Amniotic stem cell (primary cell): Measurements from ENCODE around the gene SERPINA4.

Source experiments
- DNase-seq: peaks from one replicate; lab custom pipeline; 2025; lab: John Stamatoyannopoulos, UW

The SERPINA4 gene, protein sequence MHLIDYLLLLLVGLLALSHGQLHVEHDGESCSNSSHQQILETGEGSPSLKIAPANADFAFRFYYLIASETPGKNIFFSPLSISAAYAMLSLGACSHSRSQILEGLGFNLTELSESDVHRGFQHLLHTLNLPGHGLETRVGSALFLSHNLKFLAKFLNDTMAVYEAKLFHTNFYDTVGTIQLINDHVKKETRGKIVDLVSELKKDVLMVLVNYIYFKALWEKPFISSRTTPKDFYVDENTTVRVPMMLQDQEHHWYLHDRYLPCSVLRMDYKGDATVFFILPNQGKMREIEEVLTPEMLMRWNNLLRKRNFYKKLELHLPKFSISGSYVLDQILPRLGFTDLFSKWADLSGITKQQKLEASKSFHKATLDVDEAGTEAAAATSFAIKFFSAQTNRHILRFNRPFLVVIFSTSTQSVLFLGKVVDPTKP

DNA sequence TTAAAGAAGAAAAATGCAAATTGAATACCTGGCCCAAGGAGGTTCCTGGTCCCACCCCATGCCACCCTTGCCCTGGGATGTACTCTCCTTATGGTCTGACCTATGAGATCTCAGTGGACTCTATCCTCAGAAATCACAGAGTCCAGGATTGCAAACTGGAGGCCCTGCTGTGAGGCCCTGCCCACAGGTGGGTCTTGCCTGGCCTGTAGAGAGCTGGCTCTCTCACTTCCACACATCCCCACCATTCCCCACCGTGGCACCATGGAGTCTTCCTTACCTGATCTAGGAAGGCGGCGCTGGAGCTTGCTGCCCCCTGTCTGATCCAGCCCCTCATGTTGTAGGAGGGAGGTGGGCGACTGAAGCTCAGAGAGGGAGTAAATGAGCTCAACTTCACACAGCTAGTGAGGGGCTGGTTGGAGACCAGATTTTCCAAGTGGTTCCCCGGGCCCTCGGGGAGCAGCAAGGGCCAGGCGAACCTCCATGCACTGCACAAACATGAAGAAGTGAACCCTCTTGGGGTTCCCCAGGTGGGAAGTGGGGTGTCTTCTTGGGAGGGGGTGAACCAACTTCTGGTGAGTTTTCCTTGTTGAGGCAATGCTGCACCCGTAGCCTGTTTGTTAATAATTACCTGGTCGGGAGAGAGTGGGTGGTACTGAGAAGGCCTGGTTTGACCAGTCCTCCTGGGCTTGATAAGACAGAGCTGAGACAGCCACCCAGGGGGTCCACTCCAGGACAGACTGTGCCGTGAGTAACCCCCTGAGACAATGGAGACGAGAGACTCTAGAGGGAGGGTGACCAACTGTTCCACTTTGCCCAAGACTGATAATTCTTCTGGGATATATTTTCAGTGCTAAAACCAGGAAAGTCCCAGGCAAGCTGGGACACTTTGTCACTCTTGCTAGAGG is at the start of gene SERPINA4:
Gene SERPINA4, plus strand, starts transcription at position 692 of the 905 bp plus-strand sequence. CDS start 2,041 bp downstream, outside the sequence.
- no peak for DNase-seq

DNA sequence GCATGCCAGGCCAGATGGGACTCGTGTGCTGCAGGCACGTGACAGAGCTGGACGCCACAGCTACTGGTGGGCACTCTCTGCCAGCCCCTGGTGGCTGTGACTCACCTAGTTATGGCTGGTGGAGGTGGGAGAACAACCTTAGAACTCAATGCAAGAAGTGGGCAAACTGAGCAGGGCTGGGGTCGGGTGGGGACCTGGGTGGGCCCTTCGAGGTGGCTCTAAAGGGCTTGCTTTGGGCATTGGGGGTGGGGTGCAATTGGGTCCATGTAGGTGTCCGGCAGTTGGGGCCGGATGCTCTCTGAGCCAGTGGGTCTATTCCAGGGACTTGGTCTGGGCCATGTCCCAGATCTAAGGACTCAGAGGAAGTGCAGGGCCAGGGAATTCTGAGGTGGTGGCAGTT is 46.9 kb upstream of the SERPINA4 start:
- DNase-seq = no peak

DNA sequence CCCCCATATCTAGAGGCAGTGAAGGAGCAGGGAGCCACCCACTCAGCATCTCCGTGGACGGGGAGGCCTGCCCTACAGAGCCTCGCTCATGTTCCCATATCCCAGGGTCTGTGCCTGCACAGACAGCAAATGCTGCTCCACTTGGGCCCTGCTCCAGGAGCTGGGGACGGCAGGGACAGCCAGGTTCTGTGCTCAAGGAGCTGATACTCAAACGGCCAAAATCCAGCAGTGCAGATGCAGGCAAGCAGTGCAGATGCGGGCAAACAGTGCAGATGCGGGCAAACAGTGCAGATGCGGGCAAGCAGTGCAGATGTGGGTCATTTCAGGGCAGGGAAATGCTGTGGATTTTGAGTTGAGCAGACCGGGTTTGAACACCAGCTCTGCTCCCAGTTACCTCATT is 45.8 kb upstream of the SERPINA4 start:
- DNase-seq = no peak

DNA sequence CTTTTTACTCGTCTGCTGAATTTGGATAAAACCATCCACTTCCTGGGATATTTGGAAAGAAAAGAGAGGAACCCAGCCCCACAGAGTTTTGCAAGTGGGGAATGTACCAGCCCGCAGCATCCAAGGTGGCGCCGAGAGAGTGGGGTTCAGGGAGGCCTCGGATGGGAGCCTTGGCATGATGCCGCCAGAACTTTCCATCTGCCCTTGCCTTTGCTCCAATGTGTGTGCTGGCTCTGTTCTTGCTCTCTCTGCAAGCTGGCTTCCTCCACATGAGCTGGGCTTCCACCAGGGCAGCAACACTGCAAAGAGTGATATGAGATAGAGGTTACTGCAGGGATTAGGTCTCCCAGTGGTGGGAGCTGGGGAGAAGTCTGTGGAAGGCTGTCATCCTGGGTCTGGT is 45.4 kb upstream of the SERPINA4 start:
- no peak for DNase-seq

DNA sequence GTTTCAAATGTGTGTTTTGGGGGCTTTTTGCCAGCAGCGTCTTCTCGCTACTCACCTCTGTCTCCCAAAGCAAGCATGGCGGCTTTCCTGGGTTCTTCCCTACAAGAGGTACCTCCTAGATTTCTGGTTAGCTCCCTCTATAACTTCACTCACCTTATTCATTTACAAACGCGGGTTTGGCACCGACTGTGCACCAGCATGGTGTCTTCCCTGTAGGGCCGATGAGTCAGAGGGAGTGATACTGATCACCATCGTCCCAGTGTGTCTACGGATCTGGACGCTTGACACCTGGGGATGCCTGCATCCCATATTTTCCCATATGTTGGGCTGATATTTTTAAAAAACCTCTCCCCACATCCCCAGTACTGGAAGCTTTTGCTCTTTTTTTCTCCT is 44.0 kb upstream of the SERPINA4 start:
- no peak for DNase-seq

DNA sequence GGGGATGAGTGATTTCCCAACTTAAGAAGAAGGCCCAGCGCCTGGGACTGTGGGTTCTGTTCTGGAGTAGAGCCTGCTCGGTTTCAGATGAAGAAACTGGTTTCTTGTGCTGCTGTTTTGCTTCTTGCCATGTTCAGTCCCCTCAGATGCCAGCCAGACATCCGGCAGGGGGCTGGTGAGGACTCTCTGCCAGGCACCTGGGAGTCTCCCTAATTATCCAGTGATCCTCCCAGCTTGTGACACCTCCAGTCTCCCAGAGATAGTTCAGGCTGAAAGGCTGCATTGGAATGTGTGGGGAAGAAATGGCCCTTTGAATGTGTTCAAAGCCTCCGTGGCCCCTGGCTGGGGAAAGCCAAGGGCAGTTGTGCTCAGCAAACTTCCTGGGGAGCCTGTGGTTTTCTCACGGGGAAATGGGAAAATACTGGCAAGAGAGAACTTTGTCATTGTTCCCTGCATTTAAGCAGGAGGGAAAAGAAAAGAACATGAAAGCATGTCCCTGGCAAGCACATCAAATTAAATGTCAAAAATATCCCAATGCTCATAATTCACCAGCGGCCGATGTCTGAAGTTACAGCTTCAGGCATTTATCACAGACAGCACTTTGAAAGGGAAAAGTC is 43.5 kb upstream of the SERPINA4 start:
- DNase-seq = no peak

DNA sequence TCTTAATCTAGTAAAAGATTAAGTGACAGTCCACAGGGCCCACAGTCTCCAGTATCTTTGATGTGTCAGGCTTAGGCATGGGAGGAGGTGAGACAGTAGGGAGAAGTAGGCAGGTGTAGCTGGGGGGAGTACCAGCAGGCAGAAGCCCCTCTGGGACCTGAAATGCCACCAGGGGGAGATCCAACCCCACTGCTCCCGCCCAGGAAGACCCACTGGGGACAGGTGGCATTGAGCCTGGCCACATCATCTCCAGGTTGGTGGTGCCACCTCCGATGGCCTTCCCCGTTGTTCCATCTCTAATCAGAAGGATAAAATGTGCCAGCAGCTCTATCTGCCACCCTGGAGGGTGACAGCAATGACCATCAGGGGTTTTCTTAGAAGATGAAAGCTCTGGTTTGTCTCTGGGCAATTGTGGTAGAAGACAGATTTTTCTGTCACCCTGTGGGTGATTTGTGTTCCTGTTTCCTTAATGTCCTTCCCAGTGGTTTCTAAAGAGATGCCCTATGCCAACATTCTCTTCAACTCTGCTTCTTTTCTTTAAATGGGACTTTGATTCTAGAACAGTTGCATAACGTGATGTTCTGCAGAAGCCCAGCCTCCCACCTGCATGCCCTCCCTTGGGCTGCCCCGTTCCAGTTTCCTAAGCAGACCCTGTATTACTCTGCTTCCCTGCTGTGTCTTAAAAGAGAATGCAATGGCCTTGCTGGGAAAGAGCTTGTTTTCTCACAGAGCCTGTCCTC is 39.7 kb upstream of the SERPINA4 start:
- DNase-seq = no peak

DNA sequence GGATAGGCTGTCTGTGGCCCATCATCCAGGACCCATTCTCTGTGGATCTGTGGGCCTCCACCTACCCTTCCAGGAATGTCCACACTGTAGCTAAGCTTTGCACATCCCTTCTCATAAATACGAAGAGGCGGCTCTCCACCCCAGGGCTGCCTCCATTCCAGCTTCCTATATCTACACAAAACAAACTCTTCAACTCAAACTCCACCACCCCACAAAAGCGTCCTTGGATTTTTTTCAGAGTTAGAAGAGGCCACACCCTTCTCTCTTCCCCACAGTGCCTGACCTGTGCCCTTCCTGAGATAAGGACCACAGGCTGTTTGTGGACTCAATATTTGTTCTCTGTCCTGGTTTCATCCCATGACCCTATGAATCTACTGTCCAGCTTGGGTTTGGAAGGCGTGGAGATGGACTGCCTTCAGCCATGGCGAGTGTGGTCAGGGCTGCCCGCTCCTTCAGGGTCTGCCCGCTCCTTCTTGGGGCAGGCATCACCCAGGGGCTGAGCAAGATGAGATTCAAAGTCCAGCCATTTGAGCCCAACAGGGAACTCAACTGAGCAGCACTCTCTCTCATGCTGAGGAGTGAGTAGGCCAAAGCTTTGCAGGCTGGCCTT is 39.0 kb upstream of the SERPINA4 start:
- DNase-seq = no peak

DNA sequence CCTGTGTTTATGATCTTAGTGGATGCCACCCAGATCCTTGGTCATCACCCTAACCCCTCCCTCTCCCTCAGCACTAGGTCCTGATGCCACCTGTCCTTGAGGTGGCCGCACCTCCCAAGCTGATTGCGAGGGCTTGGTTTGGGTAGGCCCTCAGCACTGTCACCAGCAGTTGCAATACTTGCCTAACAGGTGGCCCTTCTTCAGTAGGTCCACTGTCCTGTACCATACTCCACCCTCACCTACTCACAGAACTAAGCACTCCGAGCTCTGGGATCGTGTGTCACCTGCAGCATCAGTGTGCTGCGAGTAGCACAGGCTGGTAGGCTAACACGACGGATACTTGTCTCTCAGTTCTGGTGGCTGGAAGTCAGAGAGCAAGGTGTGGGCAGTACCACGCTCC is 38.0 kb upstream of the SERPINA4 start:
- DNase-seq = no peak

DNA sequence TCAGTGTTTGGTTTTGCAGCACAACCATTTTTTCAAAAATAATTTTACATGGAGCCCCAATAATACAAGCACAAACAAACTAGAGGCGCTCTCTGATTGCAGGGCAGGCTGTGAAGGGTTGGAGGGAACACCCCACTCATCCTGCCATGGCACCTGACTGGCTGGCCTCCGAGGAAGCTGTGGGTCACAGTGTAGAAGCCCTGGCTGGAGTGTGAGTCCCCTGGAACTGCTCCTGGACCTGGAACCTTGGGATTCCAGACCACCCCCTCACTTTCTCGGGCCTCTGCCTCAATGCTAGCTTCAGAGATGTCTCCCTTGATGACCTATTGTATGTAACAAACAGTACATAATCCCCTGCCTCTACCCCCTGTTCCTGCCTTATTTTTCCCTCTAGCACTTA is 37.1 kb upstream of the SERPINA4 start:
- no peak for DNase-seq

DNA sequence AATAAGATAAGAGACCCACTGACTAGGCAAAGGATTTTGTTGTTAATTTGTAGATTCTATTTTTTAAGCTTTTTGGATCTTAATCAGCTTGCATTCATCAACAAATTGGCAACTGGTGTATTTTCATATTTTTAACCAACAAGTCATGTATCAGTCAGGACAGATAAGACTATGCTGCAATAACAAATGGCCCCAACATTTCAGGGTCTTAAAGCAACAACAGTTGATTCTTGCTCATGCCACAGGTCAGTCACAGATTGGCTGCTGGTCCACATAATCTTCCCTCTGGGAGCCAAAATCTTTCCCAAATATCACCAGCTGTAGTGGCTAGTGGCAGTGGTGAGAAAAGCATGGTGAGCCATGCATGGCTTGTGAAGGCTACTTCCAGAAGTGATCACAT is 30.1 kb upstream of the SERPINA4 start:
- no peak for DNase-seq

DNA sequence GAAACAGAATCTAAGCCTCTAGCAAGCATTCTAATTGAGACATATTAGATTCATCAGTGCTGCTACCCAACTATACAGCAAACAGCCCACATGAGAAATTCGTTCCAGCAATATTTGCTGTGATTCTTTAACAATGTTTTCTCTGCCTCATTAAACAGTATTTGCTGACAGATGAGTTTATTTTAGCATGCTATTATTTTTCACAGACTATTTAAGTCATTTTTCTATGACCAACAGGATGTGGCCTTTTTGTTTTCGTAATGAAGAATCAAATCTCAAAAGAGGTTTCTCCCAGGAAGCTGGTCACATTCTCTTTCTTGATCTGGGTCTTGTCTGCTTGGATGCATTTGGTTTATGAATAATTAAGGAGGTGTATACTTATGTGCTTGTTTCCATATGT is 28.8 kb upstream of the SERPINA4 start:
- no peak for DNase-seq

DNA sequence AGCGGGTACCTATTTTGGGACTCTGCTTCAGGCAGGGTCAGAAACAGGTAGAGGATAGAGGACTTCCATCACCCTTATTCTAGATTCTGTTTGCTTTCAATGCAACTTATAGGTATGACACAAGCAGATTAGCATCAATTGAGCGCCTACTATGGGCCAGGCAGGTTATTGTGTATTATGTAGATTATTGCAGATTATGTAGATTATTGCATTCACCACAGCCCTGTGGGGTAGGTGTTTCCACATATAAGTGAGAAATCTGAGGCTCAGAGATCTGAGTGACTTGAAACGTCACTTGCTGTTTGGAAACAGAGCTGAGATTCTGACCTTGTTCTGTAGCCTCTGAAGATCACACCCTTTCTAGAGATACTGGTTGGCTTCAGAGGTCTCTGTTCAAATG is 25.7 kb upstream of the SERPINA4 start:
- DNase-seq = no peak

DNA sequence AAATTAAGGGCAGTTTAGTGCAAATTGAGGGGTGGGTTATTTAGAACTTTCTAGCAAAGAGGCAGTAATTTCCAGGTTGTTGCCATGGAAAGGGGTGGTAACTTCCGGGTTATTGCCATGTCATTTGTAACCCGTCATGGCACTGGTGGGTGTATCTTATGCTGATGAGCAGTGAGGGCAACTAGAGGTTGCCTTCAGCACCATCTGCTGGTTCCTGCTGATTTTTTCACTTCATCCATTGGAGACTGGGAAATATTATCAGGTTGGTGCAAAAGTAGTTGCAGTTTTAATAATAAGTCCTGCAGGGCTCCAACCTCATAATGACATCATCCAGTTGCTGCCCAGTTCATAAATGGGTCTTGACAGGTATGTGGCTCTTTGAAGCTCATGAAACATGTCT is 24.4 kb upstream of the SERPINA4 start:
- no peak for DNase-seq

DNA sequence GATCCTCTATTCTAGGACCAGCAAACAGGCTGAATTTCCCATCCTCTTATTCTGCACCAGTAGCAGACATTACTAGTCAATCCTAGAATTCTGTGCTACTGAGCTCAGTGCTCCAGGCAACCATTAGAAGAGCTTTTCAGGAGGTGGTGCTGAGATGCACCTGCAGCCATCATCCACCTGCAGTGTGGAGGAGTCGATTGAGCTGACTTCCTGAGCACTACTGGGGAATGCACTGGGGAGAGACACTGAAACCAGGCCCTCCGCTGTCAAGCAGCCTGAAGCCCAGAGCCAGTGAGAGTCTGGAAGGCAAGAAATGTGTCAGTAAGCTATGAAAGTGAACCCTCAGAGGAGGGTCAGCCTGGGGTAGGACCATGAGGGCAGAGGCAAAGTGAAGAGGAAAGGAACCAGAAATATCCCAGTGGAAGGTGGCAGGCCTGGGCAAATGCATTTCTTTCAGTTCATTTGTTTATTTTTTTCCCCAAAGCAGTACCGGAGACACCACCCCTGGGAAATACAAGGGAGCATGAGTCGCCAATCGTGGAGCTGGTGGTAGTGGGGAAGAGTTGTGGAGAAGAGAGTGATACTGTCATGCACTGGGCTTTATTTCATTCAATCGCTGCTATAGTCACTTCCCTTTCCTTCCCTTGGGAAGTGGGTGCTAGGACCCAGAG is 23.0 kb upstream of the SERPINA4 start:
- no peak for DNase-seq

DNA sequence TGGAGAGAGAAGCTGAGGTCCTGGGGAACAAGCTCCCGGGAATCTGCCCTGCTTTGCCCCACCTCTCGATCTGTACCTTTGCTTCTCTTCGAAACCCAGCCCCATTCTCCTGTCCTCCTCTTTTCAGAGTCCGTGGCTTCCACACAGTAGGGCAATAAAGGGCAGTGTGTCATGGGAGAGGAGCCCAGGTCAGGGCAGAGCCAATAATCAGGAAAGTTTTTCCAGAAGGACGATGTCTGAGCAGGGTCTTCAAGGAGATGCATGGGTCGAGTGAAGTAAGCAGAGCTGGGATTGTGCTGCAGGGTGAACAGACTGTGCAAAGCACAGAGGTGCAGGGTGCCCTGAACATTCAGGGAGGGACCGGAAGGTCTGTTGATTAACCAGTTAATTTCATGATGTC is 22.1 kb upstream of the SERPINA4 start:
- DNase-seq = no peak

DNA sequence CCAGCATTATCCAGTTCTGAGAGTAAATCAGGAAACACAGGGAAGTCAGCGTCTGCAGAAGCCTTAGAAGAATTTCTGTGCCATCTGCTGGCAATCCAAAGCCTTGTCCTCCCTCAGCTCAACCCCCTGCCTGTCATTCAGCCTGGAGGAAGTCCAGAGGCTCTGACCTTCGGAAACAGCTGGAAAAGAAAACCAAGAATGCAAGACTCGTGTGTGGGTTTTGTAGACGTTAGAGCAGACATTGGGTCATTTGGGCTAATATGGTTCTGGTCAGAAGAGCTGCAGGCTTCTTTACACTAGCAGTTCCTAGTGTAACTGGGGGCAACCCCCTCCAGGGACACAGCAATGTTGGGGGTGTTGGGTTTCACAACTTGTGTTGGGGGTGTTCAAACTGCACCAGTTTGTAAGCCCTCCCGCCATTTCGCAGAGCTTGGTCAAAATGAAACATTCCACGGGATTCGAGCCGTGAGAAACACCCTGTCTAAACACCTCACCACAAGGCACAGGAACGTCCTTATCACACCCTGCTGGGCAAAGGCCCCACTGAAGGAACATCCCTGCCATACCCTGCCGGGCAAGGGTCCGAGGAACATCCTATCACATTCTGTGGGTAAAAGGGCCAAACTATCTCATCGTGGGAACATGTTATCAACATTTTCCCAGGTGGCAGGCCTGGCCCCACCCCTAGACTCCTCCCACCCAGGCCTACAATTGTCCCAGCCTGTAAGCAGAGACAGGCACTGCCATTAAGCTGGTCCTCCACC is 21.0 kb upstream of the SERPINA4 start:
- no peak for DNase-seq

DNA sequence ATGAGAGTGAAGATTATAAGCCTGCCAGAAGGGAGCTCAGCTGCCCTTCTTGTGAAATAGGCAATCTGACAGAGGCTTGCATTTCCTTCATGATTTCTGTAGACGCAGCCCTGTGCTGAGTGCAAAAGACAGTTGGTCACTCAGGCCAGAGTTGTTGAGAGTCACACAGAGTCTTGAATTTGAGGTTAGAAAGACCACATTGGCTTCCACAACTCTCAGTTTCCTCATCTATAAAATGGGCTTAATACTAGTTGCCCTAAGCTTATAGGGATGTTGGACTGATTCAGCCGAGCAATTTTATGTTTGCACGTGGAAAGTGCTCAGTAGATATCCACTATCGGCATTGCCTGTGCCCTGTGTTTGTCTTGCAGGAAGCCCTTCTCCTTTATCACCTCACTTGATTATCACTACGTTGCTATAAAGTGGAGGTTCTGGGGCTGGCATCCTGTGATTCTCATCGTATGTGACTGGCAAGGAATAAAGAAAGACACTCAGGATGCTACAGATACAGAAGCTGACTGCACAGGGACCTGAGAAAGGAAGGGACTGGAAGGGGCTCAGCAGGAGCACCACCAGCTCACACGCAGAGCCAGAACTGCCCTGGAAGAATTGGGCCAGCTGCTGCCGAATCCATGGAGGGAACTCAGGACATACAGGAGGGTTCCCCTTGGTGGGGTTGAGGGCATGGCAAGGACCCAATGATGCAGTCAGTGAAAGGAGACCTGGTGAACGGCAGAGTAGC is 19.8 kb upstream of the SERPINA4 start:
- DNase-seq = no peak

DNA sequence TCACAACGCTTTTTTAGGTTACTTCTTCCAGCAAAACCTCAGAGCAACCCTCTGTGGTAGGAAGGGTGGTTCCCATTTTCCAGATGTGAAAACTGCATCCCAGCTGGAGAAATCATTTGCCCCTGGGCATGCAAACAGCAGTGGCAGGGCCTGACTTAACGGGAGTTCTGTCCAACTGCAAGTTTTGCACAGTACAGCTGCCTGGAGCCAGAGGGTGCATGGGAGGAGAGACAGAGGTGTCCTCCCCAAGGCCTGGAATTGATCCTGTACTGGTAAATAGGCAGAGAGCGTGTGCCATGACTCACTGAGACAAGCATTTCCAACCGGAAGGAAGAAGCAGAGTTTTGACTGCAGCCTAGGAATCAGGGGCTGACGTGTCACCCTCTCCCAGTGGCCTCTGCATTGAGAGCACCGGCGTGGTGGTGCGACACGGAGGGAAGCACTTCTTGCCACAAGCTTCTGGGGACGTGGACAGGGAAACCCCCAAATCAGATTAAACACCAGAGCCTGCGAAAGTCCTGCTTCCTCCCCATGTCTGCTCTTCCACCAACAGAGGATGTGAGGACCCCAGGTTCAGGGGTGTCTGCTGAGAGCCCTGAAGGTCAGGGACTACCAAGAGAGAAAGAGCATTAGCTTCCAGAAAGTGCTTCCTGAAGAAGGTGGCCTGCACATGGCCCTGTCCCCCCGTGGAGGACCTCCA is 19.0 kb upstream of the SERPINA4 start:
- peak; percentile 37 for DNase-seq
